GM12873 (cell line): ENCODE data around the gene RPUSD1.

Experiments
- TF ChIP-seq, protein P1 (sequence below): IDR thresholded peaks from 2 replicates; pipeline ENCODE4 v1.5.1; 2012; ENCODE audit warnings: low read depth, mild to moderate bottlenecking, moderate library complexity, low read length, control low read depth; ENCODE audit not compliant: insufficient read depth; ENCODE audit errors: missing control alignments

Gene RPUSD1

DNA sequence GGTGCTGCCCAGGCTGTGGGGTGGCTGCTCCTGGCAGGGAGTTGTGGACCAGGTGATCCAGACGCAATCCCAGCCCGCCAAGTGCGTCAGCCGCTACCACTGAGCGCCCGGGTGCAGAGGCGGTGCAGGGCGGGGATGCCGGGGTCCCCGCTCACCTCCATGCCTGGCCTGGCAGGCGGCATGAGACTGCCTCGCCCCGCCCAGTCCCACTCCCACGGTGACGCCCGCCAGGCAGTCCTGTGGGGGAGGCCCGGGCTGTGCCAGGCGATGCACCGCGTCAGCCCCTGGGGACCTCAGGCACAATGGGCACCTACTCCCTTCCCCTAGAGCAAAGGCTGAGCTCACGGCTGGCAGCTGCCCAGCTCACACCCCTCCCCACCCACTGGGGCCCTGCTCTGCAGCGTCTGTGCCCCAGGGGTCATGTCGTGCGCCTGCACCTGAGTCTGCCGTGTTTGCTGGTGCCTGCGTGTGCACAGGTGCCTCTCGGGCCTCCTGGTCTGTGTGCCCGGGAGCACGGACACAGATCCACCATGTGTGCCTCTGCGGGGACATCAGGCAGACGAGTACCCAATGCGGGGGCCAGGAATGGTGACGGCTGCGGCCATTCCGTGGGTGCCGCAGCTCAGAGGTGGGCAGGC is 5.3 kb downstream of the RPUSD1 start:
- TF ChIP-seq, protein P1, sequence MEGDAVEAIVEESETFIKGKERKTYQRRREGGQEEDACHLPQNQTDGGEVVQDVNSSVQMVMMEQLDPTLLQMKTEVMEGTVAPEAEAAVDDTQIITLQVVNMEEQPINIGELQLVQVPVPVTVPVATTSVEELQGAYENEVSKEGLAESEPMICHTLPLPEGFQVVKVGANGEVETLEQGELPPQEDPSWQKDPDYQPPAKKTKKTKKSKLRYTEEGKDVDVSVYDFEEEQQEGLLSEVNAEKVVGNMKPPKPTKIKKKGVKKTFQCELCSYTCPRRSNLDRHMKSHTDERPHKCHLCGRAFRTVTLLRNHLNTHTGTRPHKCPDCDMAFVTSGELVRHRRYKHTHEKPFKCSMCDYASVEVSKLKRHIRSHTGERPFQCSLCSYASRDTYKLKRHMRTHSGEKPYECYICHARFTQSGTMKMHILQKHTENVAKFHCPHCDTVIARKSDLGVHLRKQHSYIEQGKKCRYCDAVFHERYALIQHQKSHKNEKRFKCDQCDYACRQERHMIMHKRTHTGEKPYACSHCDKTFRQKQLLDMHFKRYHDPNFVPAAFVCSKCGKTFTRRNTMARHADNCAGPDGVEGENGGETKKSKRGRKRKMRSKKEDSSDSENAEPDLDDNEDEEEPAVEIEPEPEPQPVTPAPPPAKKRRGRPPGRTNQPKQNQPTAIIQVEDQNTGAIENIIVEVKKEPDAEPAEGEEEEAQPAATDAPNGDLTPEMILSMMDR: no peak

DNA sequence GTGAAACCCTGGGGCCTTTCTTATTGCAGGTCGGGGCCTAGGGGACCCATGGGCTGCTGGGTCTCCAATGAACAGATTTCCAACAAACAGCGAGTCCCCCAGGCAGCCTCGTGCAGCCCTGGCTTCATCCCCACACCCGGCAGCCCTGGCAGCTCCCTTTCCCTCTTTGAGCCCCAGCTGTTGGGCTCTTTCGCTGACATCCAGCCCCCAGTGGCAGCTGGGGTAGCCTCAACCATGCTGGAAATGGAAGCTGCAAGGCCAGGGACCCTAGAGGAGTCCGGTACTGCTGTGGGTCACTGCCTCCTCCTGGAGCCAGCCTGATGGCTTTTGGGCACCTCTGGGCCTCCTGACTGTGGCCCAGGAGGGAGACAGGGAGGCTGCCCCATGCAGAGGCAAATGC is 5.9 kb downstream of the RPUSD1 start:
- TF ChIP-seq, protein P1: no peak

DNA sequence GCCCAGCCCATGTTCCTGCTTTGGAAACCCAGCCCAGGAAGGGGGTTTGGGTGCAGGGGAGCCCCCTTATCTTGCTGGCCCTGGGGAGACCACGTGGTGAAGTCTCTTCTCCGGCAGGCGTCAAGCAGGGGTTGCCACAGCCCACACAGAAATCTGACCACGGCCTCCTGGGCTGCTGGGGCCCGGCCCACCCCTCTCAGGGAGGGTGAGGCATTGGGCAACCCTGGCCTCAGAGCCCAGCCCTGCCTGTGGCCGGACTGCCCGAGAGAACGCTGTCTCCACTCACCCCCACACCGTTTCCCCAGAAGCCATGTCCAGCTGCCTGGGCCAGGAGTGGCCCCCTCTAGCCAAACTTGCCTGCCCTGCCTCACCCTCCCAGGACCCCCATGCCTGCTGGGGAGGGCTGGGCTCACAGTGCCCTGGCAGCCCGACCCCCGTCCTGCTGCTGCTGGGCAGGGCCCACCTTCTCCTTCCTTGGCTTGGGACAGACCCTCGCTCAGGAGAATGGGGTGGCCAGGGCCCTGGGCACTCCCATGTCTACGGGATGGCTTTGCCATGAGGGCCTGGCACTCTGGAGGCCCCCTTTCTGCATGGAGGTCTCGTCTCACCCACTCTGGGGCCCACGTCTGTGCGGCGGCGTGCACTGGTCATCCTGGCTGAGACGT is 6.7 kb downstream of the RPUSD1 start:
- TF ChIP-seq, protein P1: no peak

DNA sequence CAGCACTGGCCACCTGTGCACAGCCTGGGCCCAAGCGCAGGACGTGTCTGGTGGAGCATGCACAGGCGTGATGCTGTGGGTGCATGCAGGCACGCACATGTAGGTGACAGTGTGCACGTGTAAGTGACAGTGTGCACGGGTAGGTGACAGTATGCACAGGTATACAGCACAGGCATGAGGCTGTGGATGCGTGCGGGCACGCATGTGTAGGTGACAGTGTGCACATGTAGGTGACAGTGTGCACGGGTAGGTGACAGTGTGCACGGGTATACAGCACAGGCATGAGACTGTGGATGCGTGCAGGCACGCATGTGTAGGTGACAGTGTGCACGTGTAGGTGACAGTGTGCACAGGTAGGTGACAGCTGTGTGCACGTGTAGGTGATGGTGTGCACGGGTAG is 7.9 kb downstream of the RPUSD1 start:
- TF ChIP-seq, protein P1: no peak

DNA sequence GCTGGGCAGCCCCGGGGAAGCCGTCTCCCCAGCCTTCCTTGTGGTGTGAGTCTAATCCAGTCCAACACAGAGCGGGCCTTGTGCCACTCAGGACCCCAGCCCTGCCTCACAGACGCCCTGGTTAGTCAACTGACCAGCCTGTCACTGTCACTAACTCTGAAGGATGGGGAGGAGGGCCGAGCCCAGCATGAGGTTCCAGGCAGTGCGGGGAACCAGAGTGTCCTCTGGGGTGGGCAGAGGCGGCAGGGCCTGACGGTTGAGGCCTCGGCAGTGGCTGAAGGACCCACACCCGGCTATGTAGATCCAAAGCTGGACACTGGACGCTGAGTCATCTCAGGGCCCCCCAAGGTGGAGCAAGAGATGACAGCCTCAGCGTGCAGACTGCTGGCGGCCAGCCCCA is 8.6 kb downstream of the RPUSD1 start:
- TF ChIP-seq, protein P1: no peak

DNA sequence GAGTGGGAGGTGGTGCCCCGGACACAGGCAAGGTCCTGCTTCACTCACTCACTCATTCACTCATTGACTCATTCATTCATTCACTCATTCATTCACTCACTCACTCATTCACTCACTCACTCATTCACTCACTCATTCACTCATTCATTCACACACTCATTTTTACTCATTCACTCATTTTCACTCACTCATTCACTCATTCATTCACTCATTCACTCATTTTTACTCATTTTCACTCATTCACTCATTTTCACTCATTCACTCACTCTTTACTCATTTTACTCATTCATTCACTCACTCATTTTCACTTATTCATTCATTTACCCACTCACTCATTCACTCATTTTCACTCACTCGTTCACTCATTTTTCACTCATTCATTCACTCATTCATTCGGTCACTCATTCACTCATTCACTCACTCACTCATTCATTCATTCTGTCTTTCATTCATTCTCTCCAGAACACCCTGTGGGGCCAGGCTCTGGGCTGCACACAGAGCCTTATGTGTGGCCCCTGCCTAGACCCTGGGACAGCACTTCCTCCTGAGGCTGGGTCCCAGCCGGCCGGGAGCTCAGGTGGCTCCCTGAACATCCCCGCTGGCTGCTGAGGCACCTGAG is 9.2 kb downstream of the RPUSD1 start:
- TF ChIP-seq, protein P1: no peak

DNA sequence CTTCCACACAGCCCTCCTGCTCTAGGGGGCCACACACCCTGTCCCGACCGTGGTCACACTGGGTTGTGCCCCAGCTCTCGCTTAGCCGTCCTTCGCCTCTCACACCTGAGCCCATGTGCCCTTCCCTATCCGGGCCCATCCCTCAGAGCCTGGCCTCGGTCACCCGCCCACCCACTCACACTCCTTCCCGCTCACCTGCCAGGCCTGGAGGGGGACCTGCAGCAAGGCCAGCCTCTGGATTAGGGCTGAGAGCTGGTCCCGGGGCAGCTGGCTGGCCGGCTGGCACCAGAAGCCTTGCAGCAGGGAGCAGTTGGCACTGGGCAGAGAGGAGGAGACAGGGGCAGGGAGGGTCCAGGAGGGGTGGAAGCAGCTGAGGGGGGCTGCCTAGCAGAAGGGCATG is 9.7 kb downstream of the RPUSD1 start:
- TF ChIP-seq, protein P1: no peak
